Muscle of back (tissue), 13 donors: ENCODE measurements around the gene GPR142. TPM values are rescaled to one million over a fixed set of nuclear protein-coding genes. Genes with fewer than 3 reads are reported as not detected.

ENCODE experiments used
- DNase-seq, 3 donors: peaks; one replicate each; pipeline versions ENCODE4 v3.0.0 to v3.0.0-alpha.2; 2013
- long read RNA-seq, 9 donors: transcript quantifications; one replicate each; lab custom pipeline, GENCODE V29; 2026
- polyA plus RNA-seq, 10 donors: library from polyadenylated mRNA; unstranded; fragments of 120-200 nt; gene quantifications; one replicate each; pipeline ENCODE4 v1.2.1, GENCODE V29; 2013; ENCODE audit not compliant: insufficient read length in 10 of 10

Gene GPR142
- under 1 TPM in 6 of 10 donors, not detected in 4; 0.17 to 0.53 (median 0.41) TPM for polyA plus RNA-seq
- long read RNA-seq, donor 1: 0 reads
- long read RNA-seq, donor 2: 0 reads
- long read RNA-seq, donor 3: 0 reads
- long read RNA-seq, donor 4: 0 reads
- long read RNA-seq, donor 5: 0 reads
- long read RNA-seq, donor 6: 0 reads
- long read RNA-seq, donor 7: 0 reads
- long read RNA-seq, donor 8: 0 reads
- long read RNA-seq, donor 9: 0 reads

DNA sequence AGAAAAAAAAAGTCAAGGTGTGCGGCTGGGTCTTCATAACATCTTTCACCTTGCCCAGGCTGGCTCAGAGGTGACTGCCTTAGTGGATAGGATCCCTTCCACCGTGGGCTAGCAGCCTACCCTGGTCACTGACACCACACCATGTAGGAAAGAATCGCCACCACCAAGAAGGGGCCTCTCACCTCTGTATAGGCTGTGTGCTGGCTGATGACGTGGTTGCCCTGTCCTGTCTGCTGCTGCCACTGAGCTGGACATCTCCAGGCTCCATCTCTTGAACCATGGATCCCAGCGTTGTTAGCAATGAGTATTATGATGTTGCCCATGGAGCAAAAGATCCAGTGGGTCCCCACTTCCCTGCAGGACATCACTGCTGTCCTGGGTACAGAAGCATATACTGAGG lies at the start of gene GPR142:
Gene GPR142 (plus strand): TSS at position 301 of the 400 bp plus-strand sequence. CDS start 2,035 bp downstream, outside the sequence.
- no peak for DNase-seq

DNA sequence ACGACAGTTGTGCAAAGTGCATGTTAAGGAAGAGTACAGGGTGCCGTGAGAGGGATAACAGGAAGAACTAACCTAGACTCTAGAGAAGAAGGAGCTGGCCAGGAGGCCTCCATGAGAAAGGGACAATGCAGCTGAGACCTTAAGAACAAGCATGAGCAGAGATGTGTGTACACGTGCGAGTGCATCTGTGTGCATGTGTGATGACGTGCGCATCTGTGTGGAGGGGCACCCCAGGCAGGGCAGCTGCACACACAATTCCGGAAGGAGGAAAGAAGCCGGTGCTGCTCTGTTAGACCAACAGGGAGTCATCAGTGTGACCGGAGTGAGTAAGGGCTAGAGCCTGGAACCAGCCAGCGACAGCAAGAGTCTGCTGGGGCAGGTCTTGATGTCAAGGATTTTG lies 48.9 kb upstream of the GPR142 start:
- no peak for DNase-seq

DNA sequence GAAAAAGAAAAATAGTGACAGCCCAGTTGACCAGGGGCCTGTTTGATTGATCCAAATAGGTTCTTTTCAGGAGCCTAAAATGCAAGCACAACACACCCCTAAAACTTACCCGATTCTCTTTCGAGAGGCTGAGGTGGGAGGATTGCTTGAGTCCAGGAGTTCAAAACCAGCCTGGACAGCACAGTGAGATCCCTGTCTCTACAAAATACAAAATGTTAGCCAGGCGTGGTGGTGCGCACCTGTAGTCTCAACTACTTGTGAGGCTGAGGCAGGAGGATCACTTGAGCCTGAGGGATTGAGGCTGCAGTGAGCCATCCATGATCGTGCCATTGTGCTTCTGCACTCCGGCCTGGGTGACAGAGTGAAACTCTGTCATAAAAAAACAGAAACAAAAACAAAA lies 42.8 kb upstream of the GPR142 start:
- no peak for DNase-seq

DNA sequence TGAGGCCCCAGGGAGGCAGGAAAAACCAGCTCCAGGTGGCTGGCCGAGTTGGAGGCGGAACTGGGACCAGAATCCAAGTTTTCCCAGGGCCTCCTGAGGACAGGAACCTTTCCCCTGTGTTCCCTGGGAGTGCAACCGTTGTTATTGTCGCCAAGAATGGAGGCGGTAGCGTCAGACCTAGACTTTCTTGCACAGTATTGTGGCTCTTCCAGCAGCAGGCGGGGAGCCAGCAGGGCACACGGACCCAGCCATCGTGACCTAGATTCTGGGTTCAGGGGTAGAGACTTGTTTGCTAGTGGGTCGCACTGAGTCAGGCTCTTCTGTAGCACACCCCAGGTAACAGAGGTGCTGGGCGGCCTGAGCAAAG lies 41.9 kb upstream of the GPR142 start:
- DNase-seq: no peak

DNA sequence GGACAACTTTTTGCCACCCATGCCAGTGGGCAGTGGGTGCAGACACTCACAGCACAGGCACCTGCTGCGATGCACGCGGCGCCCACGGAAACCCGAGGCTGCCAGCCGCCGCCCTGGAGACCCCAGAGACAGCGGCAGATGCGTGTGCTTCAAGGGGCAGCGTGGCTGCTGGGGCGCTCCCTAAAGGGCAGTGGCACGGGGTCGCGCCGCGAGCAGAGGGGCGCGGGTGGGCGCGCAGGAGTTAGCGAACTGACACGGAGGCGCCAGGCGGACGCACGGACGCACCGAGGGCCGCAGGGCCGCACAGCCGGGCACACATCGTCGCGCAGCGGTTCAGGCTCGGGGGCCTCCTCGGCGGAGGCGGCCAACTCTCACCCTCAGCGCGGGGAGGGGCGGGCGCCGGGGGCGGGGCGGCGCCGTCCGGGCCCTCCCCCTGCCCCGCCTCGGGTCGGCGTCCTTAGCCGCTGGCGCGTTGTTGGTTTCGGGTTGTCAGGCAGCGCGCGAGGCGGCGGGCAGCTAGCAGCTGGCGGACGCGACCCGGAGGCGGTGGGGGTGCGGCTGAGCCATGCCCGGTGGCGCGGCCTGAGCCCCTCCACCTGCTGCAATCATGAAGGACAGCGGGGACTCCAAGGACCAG lies 41.4 kb upstream of the GPR142 start, which contains the start of gene KIF19:
Gene KIF19 (plus strand): TSS at position 484 of the 637 bp plus-strand sequence. CDS start 124 bp downstream, at position 608.
- peak; percentile 27 to 66 (median 38) for DNase-seq

GRCh38 chr17:74326506-74326905 lies 40.8 kb upstream of the GPR142 start:
- DNase-seq: no peak

DNA sequence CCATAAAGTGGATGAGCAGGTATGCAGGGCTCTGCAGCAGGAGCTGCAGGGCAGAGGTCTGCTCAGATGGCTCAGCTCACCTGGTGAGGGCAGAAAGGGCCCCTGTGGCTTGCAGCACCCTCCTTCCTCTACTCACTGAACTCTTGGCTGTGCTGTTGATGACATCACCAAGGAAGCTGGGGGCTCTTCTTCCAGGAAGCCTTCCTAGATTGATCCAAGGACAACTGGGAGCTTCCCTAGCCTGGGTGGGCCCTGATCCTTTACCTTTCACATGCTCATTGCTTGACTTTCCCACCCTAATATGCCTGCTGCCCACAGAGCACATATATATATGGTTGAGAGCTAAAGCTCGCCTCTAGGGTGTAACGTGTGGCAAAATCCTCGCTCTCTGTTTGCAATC lies 38.8 kb upstream of the GPR142 start:
- DNase-seq: no peak

GRCh38 chr17:74329378-74329777 lies 37.9 kb upstream of the GPR142 start:
- no peak for DNase-seq

- no peak for DNase-seq
These were observed 36.9 kb upstream of the GPR142 start for GRCh38 chr17:74330446-74330845.

- DNase-seq: no peak
These were observed 35.2 kb upstream of the GPR142 start for GRCh38 chr17:74332017-74332650.

GRCh38 chr17:74332763-74333283 lies 34.5 kb upstream of the GPR142 start:
- peak in 1 of 3 donors; percentile 29 for DNase-seq

GRCh38 chr17:74334393-74335039 lies 32.8 kb upstream of the GPR142 start:
- DNase-seq: no peak

GRCh38 chr17:74335529-74336062 lies 31.7 kb upstream of the GPR142 start:
- DNase-seq: no peak

GRCh38 chr17:74336307-74336706 lies 31.0 kb upstream of the GPR142 start:
- DNase-seq: no peak

DNA sequence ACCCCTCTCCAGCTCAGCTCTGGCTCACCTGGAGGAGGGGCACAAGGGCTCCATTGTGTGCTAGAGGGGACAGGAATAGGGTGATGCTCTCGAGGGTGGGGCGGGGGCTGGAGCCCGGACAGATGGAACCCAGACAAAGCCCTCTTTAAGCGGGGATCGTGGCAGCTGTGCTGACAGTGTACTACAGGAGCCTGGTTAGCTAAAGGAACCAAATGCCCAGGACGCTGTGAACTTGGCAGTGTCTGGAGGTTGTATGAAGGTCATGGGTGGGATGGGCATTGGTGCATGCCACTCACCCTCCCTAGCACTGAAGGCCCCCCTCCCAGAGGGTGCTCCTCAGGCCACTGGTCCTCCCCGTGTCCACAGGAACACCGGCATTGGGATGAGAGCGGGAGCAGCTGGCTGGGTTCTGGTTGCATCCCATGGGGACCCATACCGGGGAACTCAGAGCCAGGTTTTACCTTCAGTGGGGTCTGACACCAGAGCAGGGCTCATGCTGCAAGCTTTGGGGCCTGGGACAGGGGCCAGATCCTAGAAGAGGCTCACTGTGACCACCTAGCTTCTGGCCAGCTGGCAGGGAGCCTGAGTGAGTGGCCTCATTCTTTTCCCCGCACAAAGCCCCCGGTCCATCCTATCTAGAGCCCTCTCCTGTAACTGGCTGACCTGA lies 29.3 kb upstream of the GPR142 start:
- no peak for DNase-seq

DNA sequence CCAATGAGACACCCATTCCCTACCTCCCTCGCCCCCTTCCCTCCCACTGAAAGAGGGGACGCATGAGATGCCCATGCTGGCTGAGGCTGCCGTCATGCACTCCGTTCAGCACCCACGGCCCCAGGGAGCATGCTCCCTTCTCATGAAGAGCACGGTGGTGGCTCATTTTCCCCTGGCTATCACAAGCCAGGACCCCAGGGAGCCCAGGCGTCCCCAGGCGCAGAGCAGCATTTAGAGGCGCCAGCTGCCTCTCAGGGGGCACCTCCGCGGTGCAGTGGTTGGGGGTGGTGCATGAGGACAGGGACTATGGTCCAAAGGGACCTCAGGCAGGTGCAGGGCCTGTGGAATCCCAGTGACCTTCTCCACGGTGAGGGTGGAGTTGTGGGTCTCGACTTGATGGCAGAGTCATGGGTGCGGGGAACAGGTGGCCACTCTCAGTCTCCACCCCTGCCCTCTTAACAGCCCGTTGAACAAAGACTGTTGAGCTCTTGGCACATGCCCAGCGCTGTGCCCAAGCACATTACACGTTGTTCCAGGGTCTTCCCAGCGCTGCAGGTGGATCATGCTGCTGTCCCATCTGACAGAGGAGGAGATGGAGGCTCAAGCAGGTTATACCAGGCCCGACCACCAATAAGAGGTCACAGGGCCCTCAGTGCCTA lies 27.6 kb upstream of the GPR142 start:
- DNase-seq: no peak

DNA sequence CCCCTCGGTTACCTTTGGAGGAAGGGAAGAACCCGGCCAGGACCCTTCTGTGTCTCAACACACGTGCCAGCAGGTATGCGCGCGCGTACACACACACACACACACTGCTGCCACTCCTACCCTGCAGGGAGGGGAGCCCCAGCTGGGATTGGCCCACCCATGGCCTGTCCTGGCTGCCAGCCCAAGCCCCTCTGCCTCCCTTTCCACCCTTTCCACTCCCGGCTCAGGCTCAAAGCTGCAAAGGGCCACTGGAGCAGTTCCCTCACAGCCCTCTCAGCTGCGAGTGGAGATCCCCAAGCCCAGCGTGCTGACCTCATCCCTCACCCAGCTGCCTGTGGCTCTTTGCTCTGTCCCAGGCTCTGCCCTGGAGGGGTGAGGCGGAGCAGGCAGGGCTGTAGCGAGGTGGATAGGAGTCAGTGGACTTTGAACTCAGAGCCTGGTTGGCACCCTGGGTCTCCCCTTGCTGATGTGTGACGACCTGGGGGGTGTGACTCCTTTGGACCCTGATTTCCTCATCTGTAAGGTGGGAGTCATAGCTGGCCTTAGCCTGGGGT lies 26.8 kb upstream of the GPR142 start:
- DNase-seq: no peak

- DNase-seq: no peak
These were observed 25.1 kb upstream of the GPR142 start for GRCh38 chr17:74342224-74342623.

DNA sequence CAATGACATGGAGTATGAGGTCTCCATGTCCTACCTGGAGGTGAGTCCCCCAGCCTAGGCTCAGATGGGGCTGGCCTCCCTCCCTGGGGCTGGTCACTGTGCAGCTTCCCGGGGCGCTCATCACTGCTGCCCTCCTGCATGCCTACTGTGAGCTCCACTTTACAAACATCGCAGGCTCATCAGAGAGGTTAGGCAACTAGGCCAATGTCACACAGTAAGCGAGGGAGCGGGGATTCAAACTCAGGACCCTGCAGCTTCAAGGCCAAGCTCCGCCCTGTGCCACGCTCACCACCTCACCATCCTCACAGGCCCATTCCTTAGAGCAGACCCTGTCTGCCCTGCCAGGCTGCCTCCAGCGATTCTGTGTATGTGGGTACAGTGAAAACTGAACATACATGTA lies 24.2 kb upstream of the GPR142 start:
- DNase-seq: no peak

GRCh38 chr17:74343526-74344284 lies 23.6 kb upstream of the GPR142 start:
- no peak for DNase-seq
